HPDE6-E6E7 (cell line): Measurements from ENCODE around the gene TMEM30B.
"Not testable (repeated sequence)": the region's sequence is repeated elsewhere in the genome, so short reads cannot be mapped to it uniquely, and the experiment has no call there.

Experiments used
- DNase-seq: peaks from one replicate; pipeline ENCODE4 v3.0.0; 2011; ENCODE audit warnings: missing footprints; ENCODE audit errors: extremely low spot score

The TMEM30B gene

GRCh38 chr14:61281186-61281947, at the start of gene TMEM30B:
TSS of gene TMEM30B (minus strand) at chr14:61281338. CDS start at chr14:61281147, 191 bp downstream.
- DNase-seq: peak; percentile 97

GRCh38 chr14:61330511-61330910, 49.4 kb upstream of the TMEM30B start:
- DNase-seq: no peak

- no peak for DNase-seq
These were observed 48.4 kb upstream of the TMEM30B start for GRCh38 chr14:61329478-61330051.

GRCh38 chr14:61328626-61329262, 47.6 kb upstream of the TMEM30B start:
- no peak for DNase-seq

GRCh38 chr14:61326847-61327246, 45.7 kb upstream of the TMEM30B start:
- DNase-seq: no peak

GRCh38 chr14:61326146-61326545, 45.0 kb upstream of the TMEM30B start:
- DNase-seq: no peak

GRCh38 chr14:61325166-61325565, 44.0 kb upstream of the TMEM30B start:
- DNase-seq: no peak

- DNase-seq: no peak
These were observed 42.8 kb upstream of the TMEM30B start for GRCh38 chr14:61323970-61324369.

- DNase-seq: peak; percentile 69
These were observed 41.7 kb upstream of the TMEM30B start for GRCh38 chr14:61322799-61323290.

GRCh38 chr14:61322011-61322798, 41.1 kb upstream of the TMEM30B start:
- peak; percentile 60 for DNase-seq

- peak; percentile 85 for DNase-seq
These were observed 40.4 kb upstream of the TMEM30B start, which contains the start of gene PRKCH for GRCh38 chr14:61321385-61322010. TSS of gene PRKCH (plus strand) at chr14:61321579. CDS start at chr14:61322102, 523 bp downstream.

GRCh38 chr14:61320806-61321384, 39.8 kb upstream of the TMEM30B start:
- no peak for DNase-seq

- DNase-seq: not testable (repeated sequence)
These were observed 39.0 kb upstream of the TMEM30B start for GRCh38 chr14:61320170-61320569.

- DNase-seq: no peak
These were observed 38.6 kb upstream of the TMEM30B start for GRCh38 chr14:61319706-61320105.

GRCh38 chr14:61319086-61319485, 37.9 kb upstream of the TMEM30B start:
- no peak for DNase-seq

- no peak for DNase-seq
These were observed 34.2 kb upstream of the TMEM30B start for GRCh38 chr14:61315313-61315712.

- not testable (repeated sequence) for DNase-seq
These were observed 27.6 kb upstream of the TMEM30B start for GRCh38 chr14:61308701-61309100.

- DNase-seq: no peak
These were observed 27.1 kb upstream of the TMEM30B start for GRCh38 chr14:61308198-61308597.

GRCh38 chr14:61304688-61305087, 23.6 kb upstream of the TMEM30B start:
- DNase-seq: no peak

GRCh38 chr14:61300754-61301153, 19.6 kb upstream of the TMEM30B start:
- no peak for DNase-seq

GRCh38 chr14:61300209-61300608, 19.1 kb upstream of the TMEM30B start:
- no peak for DNase-seq
